Measurements from ENCODE around the gene GPR137.

Gene GPR137

GRCh38 chr11:64249038-64249437 is 36.6 kb upstream of the GPR137 start:
- DNase-seq (ENCODE audit: low read depth in 2 of 2), result no peak

GRCh38 chr11:64249563-64250414 is 35.9 kb upstream of the GPR137 start:
- DNase-seq (ENCODE audit: low read depth in 2 of 2), result no peak

GRCh38 chr11:64250415-64251015 is 35.1 kb upstream of the GPR137 start:
- no peak for DNase-seq (ENCODE audit: low read depth in 2 of 2)

GRCh38 chr11:64251016-64251752 is 34.5 kb upstream of the GPR137 start, which contains the start of gene PLCB3:
Gene PLCB3, plus strand, starts transcription at chr11:64251530. Its CDS starts 120 bp downstream, at chr11:64251650.
- DNase-seq (ENCODE audit: low read depth in 2 of 2), result no peak

- no peak for DNase-seq (ENCODE audit: low read depth in 2 of 2)
Observed at GRCh38 chr11:64251753-64252002, 34.0 kb upstream of the GPR137 start.

GRCh38 chr11:64252003-64252872 is 33.4 kb upstream of the GPR137 start:
- no peak for DNase-seq (ENCODE audit: low read depth in 2 of 2)

- DNase-seq (ENCODE audit: low read depth in 2 of 2), result no peak
Observed at GRCh38 chr11:64253043-64253442, 32.6 kb upstream of the GPR137 start.

- no peak for DNase-seq (ENCODE audit: low read depth in 2 of 2)
Observed at GRCh38 chr11:64253481-64253880, 32.2 kb upstream of the GPR137 start.

- DNase-seq (ENCODE audit: low read depth in 2 of 2), result no peak
Observed at GRCh38 chr11:64254326-64254725, 31.3 kb upstream of the GPR137 start.

- DNase-seq (ENCODE audit: low read depth in 2 of 2), result no peak
Observed at GRCh38 chr11:64255135-64256128, 30.2 kb upstream of the GPR137 start.

GRCh38 chr11:64256300-64256699 is 29.3 kb upstream of the GPR137 start:
- no peak for DNase-seq (ENCODE audit: low read depth in 2 of 2)

- DNase-seq (ENCODE audit: low read depth in 2 of 2), result no peak
Observed at GRCh38 chr11:64258356-64258755, 27.3 kb upstream of the GPR137 start.

- DNase-seq (ENCODE audit: low read depth in 2 of 2), result no peak
Observed at GRCh38 chr11:64258946-64259532, 26.6 kb upstream of the GPR137 start.

- DNase-seq (ENCODE audit: low read depth in 2 of 2), result no peak
Observed at GRCh38 chr11:64259533-64260067, 26.0 kb upstream of the GPR137 start.

- no peak for DNase-seq (ENCODE audit: low read depth in 2 of 2)
Observed at GRCh38 chr11:64260147-64260708, 25.4 kb upstream of the GPR137 start.

GRCh38 chr11:64261556-64262080 is 24.0 kb upstream of the GPR137 start:
- no peak for DNase-seq (ENCODE audit: low read depth in 2 of 2)

GRCh38 chr11:64262271-64263002 is 23.2 kb upstream of the GPR137 start:
- no peak for DNase-seq (ENCODE audit: low read depth in 2 of 2)

Data from fibroblast of skin of left quadriceps (primary cell).